Endothelial cell of umbilical vein (primary cell): ENCODE data around the gene LMNA. TPM values are rescaled to one million over a fixed set of nuclear protein-coding genes. Genes with fewer than 3 reads are reported as not detected.

Experiments
- BruUV-seq: library from RNA; stranded (reverse); fragments of 400-500 nt; replicated peaks from 2 replicates; lab custom pipeline; 2021; lab: Mats Ljungman, UMichigan
- CTCF ChIA-PET: fragments of 300-600, 350-600 bp; sonication (Branson Sonifier 250); formaldehyde crosslinking; loops from one replicate; lab custom pipeline; 2021; ENCODE audit warnings: antibody characterized with exemption, inconsistent platforms; lab: Charles Lee
- POLR2A ChIA-PET: fragments of 300-600, 350-600 bp; sonication (Branson Sonifier 250); formaldehyde crosslinking; loops from one replicate; lab custom pipeline; 2021; ENCODE audit warnings: antibody characterized with exemption, inconsistent platforms; lab: Charles Lee
- DNase-seq: peaks from one replicate; pipeline ENCODE4 v3.0.0-alpha.2; 2011; ENCODE audit warnings: low read depth, low spot score
- FAIRE-seq: peaks from 2 replicates; lab custom pipeline; 2011; peaks lifted over from hg19 to GRCh38; lab: Jason Lieb, UNC
- H2AFZ ChIP-seq: 2 replicates; pipeline ENCODE4 v1.6.0; 2012; ENCODE audit warnings: low read depth, low read length, control low read depth, inconsistent platforms
- H3K27ac ChIP-seq: 2 replicates; pipeline ENCODE4 v1.5.1; 2011; ENCODE audit warnings: low read depth, mild to moderate bottlenecking, control low read depth, low read length, moderate library complexity; ENCODE audit not compliant: insufficient read depth
- H3K27me3 ChIP-seq, 2 experiments: 2 replicates each; pipeline versions ENCODE4 v1.6.0 to v1.6.1; 2011; ENCODE audit warnings: low read length in 2 of 2, mixed read lengths in 1 of 2; ENCODE audit not compliant: control insufficient read depth in 2 of 2, insufficient read depth in 2 of 2
- H3K36me3 ChIP-seq, 2 experiments: 2 replicates in 1 of 2; 3 replicates in 1 of 2; pipeline ENCODE4 v1.5.1; 2011; ENCODE audit warnings: low read length in 2 of 2, mild to moderate bottlenecking in 1 of 2, moderate library complexity in 1 of 2; ENCODE audit not compliant: control insufficient read depth in 2 of 2, insufficient read depth in 2 of 2; ENCODE audit errors: extremely low read depth in 1 of 2
- H3K4me1 ChIP-seq: 3 replicates; pipeline ENCODE4 v1.5.1; 2011; ENCODE audit warnings: mild to moderate bottlenecking, low read length; ENCODE audit not compliant: control insufficient read depth, insufficient read depth; ENCODE audit errors: extremely low read depth
- H3K4me2 ChIP-seq: 2 replicates; pipeline ENCODE4 v1.6.1; 2011; ENCODE audit warnings: low read length, control low read depth, mixed read lengths; ENCODE audit not compliant: insufficient read depth
- H3K4me3 ChIP-seq, 3 experiments: fragments of 200-600 bp in 1 of 3; sonication (generic), shearing (Covaris generic) in 1 of 3; replicated peaks in 1 of 3; 2 replicates each; pipeline ENCODE4 v1.5.1; 2011 to 2016; ENCODE audit warnings: control low read depth in 3 of 3, low read length in 3 of 3, mild to moderate bottlenecking in 2 of 3, inconsistent platforms in 1 of 3, low read depth in 1 of 3, moderate library complexity in 1 of 3; ENCODE audit not compliant: insufficient read depth in 1 of 3
- H3K79me2 ChIP-seq: 2 replicates; pipeline ENCODE4 v1.6.0; 2012; ENCODE audit warnings: low read length, inconsistent platforms; ENCODE audit not compliant: control insufficient read depth, insufficient read depth
- H3K9ac ChIP-seq: replicated peaks from 2 replicates; pipeline ENCODE3; 2011; ENCODE audit warnings: low read length, control low read depth; ENCODE audit not compliant: insufficient read depth; ENCODE audit errors: extremely low read depth
- H3K9me1 ChIP-seq: replicated peaks from 3 replicates; pipeline ENCODE4 v1.6.0; 2011; ENCODE audit warnings: mild to moderate bottlenecking, low read length; ENCODE audit not compliant: control insufficient read depth, insufficient read depth; ENCODE audit errors: extremely low read depth
- H3K9me3 ChIP-seq: replicated peaks from 2 replicates; pipeline ENCODE4 v1.5.1; 2012; ENCODE audit warnings: low read length, inconsistent platforms; ENCODE audit not compliant: control insufficient read depth, insufficient read depth
- H4K20me1 ChIP-seq: replicated peaks from 2 replicates; pipeline ENCODE3; 2011; ENCODE audit warnings: mild to moderate bottlenecking, low read length; ENCODE audit not compliant: control insufficient read depth, insufficient read depth; ENCODE audit errors: extremely low read depth
- EZH2 ChIP-seq: IDR thresholded peaks from 2 replicates; pipeline ENCODE4 v1.6.1; 2012; ENCODE audit warnings: borderline replicate concordance, low read depth, mild to moderate bottlenecking, moderate library complexity, low read length, inconsistent platforms; ENCODE audit not compliant: severe bottlenecking
- FOS ChIP-seq: IDR thresholded peaks from 2 replicates; pipeline ENCODE4 v1.6.1; 2011; ENCODE audit warnings: mild to moderate bottlenecking, low read length, moderate library complexity, borderline replicate concordance; ENCODE audit not compliant: insufficient read depth
- GATA2 ChIP-seq: IDR thresholded peaks from 2 replicates; pipeline ENCODE4 v1.7.0; 2011; ENCODE audit warnings: low read depth, mild to moderate bottlenecking, moderate library complexity, mixed read lengths, low read length; ENCODE audit not compliant: insufficient read length, insufficient read depth
- JUN ChIP-seq: IDR thresholded peaks from 2 replicates; pipeline ENCODE4 v1.6.1; 2011; ENCODE audit warnings: borderline replicate concordance, low read depth; ENCODE audit not compliant: insufficient read length, insufficient read depth
- MYC ChIP-seq: IDR thresholded peaks from one replicate; pipeline ENCODE4 v1.6.1; 2011; ENCODE audit warnings: mild to moderate bottlenecking, low read depth, low read length
- POLR2A ChIP-seq: IDR thresholded peaks from 2 replicates; pipeline ENCODE4 v1.6.1; 2012; ENCODE audit warnings: low read depth, mild to moderate bottlenecking, control low read depth, low read length
- POLR2AphosphoS5 ChIP-seq: IDR thresholded peaks from 2 replicates; pipeline ENCODE4 v1.6.1; 2012; ENCODE audit warnings: low read depth, mild to moderate bottlenecking, control low read depth, low read length, moderate library complexity; ENCODE audit not compliant: insufficient read depth
- dilution Hi-C: fragments of 300-500 bp; cut with MboI; formaldehyde crosslinking; loops from one replicate; pipeline ENCODE4 v1.15.0; 2019; ENCODE audit warnings: low sequenced_read_pairs; ENCODE audit not compliant: extremely low pct_ligation_motif_present
- intact Hi-C: fragments of 100-400 bp; cut with micrococcal nuclease; formaldehyde crosslinking; loops from one replicate; pipeline ENCODE4 v1.10.0; 2022
- polyA plus RNA-seq, 4 experiments: library from polyadenylated mRNA; depleted of rRNA in 3 of 4; stranded (reverse) in 3 of 4; unstranded in 1 of 4; fragments of >200 nt; gene quantifications; 2 replicates each; pipeline versions ENCODE4 v1.2.1 to v1.2.3, GENCODE V29; 2011 to 2012; ENCODE audit warnings: missing spikeins in 1 of 4
- total RNA-seq: library from RNA; stranded (reverse); gene quantifications from 2 replicates; pipeline ENCODE4 v1.2.3, GENCODE V29; 2021
- TF ChIP-seq, protein P1 (sequence below), 2 donors: IDR thresholded peaks; 1 replicate in 1 of 2; 2 replicates in 1 of 2; pipeline ENCODE4 v1.5.1; 2011; ENCODE audit warnings: low read length in 2 of 2, mild to moderate bottlenecking in 2 of 2, moderate library complexity in 2 of 2, control low read depth in 1 of 2, inconsistent platforms in 1 of 2, low read depth in 1 of 2; ENCODE audit not compliant: insufficient read depth in 1 of 2; ENCODE audit errors: extremely low read depth in 1 of 2
- TF ChIP-seq, protein P2 (sequence below): IDR thresholded peaks from 2 replicates; pipeline ENCODE4 v1.6.1; 2011; ENCODE audit not compliant: insufficient read depth, insufficient read length

LMNA gene
- total and polyA plus RNA-seq, 2 donors (not counting 3 experiments of a cell fraction or from before 2014, with no cell fraction given) = 371 to 742 TPM

- no peak overlapping the region for H3K9ac ChIP-seq
- POLR2A ChIA-PET = no interaction called here
- H3K9me1 ChIP-seq = no peaks in the 10 kb centered on the region
- no peak overlapping the region for H3K4me2 ChIP-seq
- H3K79me2 ChIP-seq = no peaks in the 10 kb centered on the region
- no peak overlapping the region for H2AFZ ChIP-seq
- intact Hi-C loops = no loop called here
- H3K9me3 ChIP-seq = no peaks in the 10 kb centered on the region
- H3K27ac ChIP-seq = no peak overlapping the region
- TF ChIP-seq FOS (no peak), MYC (no peak), EZH2 (no peak), POLR2AphosphoS5 (no peak), GATA2 (no peak), POLR2A (no peak), JUN (no peak)
- TF ChIP-seq, protein P1, sequence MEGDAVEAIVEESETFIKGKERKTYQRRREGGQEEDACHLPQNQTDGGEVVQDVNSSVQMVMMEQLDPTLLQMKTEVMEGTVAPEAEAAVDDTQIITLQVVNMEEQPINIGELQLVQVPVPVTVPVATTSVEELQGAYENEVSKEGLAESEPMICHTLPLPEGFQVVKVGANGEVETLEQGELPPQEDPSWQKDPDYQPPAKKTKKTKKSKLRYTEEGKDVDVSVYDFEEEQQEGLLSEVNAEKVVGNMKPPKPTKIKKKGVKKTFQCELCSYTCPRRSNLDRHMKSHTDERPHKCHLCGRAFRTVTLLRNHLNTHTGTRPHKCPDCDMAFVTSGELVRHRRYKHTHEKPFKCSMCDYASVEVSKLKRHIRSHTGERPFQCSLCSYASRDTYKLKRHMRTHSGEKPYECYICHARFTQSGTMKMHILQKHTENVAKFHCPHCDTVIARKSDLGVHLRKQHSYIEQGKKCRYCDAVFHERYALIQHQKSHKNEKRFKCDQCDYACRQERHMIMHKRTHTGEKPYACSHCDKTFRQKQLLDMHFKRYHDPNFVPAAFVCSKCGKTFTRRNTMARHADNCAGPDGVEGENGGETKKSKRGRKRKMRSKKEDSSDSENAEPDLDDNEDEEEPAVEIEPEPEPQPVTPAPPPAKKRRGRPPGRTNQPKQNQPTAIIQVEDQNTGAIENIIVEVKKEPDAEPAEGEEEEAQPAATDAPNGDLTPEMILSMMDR (IDR thresholded peaks at IDR 0.05; ENCODE audit: extremely low read depth in 1 of 2, insufficient read depth in 1 of 2, low read depth in 1 of 2, low read length in 2 of 2) = no peak
- TF ChIP-seq, protein P2, sequence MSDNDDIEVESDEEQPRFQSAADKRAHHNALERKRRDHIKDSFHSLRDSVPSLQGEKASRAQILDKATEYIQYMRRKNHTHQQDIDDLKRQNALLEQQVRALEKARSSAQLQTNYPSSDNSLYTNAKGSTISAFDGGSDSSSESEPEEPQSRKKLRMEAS = no peak
- CTCF ChIA-PET = interaction anchor here (0.7 to 1.0 kb wide), 2 partner anchors 9 to 68 kb away, joined by 3 read pairs; no protein-coding TSS in a partner anchor
- no peaks in the 10 kb centered on the region for H3K27me3 ChIP-seq
- dilution Hi-C loops = no loop called here
- peaks cover 20% of the 10 kb centered on the region for H3K4me1 ChIP-seq
- BruUV-seq = no TSS peak
- FAIRE-seq = no peak
- no peak for DNase-seq
- no peak overlapping the region for H3K4me3 ChIP-seq
- H4K20me1 ChIP-seq = no peaks in the 10 kb centered on the region
- no peaks in the 10 kb centered on the region for H3K36me3 ChIP-seq
Observed at GRCh38 chr1:156157506-156157905, 43.0 kb downstream of the LMNA start.
